H9 (cell line): Measurements from ENCODE around the gene ZNF750. TPM values are rescaled to one million over a fixed set of nuclear protein-coding genes. Genes with fewer than 3 reads are reported as not detected.

ENCODE experiments used
- DNase-seq: peaks from one replicate; pipeline ENCODE4 v3.0.0-alpha.2; 2017
- H2AFZ ChIP-seq: one replicate; pipeline ENCODE4 v1.6.1; 2013; ENCODE audit warnings: mild to moderate bottlenecking, low read length, control low read depth, moderate library complexity
- H2AK5ac ChIP-seq: 2 replicates; pipeline ENCODE4 v1.6.1; 2013; ENCODE audit warnings: low read length, control low read depth, mixed read lengths; ENCODE audit not compliant: insufficient read length
- H2BK120ac ChIP-seq: one replicate; pipeline ENCODE4 v1.6.1; 2013; ENCODE audit warnings: low read depth, mild to moderate bottlenecking, low read length, control low read depth, inconsistent platforms; ENCODE audit not compliant: poor library complexity, severe bottlenecking
- H2BK12ac ChIP-seq: 2 replicates; pipeline ENCODE4 v1.6.1; 2013; ENCODE audit warnings: low read length, control low read depth, mixed read lengths, low read depth; ENCODE audit not compliant: insufficient read length
- H2BK15ac ChIP-seq: 2 replicates; pipeline ENCODE4 v1.6.1; 2013; ENCODE audit warnings: low read depth, low read length, control low read depth
- H2BK20ac ChIP-seq: one replicate; pipeline ENCODE4 v1.6.1; 2013; ENCODE audit warnings: low read depth, mild to moderate bottlenecking, low read length, control low read depth, inconsistent platforms; ENCODE audit not compliant: poor library complexity, severe bottlenecking
- H2BK5ac ChIP-seq: 2 replicates; pipeline ENCODE4 v1.6.1; 2013; ENCODE audit warnings: low read length, control low read depth, mixed read lengths; ENCODE audit not compliant: insufficient read length
- H3K14ac ChIP-seq: 2 replicates; pipeline ENCODE4 v1.6.1; 2013; ENCODE audit warnings: low read length, control low read depth; ENCODE audit not compliant: insufficient read depth
- H3K18ac ChIP-seq: 2 replicates; pipeline ENCODE4 v1.6.1; 2013; ENCODE audit warnings: low read depth, mild to moderate bottlenecking, mixed read lengths, low read length, control low read depth; ENCODE audit not compliant: insufficient read length
- H3K23ac ChIP-seq: 2 replicates; pipeline ENCODE4 v1.6.1; 2013; ENCODE audit warnings: low read length, control low read depth, mixed read lengths, low read depth; ENCODE audit not compliant: insufficient read length
- H3K23me2 ChIP-seq: 2 replicates; pipeline ENCODE4 v1.6.1; 2013; ENCODE audit warnings: low read depth, mild to moderate bottlenecking, mixed read lengths, low read length, control low read depth; ENCODE audit not compliant: insufficient read length, poor library complexity, severe bottlenecking
- H3K27ac ChIP-seq: 2 replicates; pipeline ENCODE4 v1.5.1; 2013; ENCODE audit warnings: low read length, control low read depth, mixed read lengths, low read depth; ENCODE audit not compliant: insufficient read length
- H3K27me3 ChIP-seq: 2 replicates; pipeline ENCODE4 v1.6.1; 2013; ENCODE audit warnings: low read length, control low read depth, inconsistent platforms; ENCODE audit not compliant: insufficient read depth
- H3K4ac ChIP-seq: 2 replicates; pipeline ENCODE4 v1.6.1; 2013; ENCODE audit warnings: low read depth, mild to moderate bottlenecking, control low read depth, inconsistent platforms, low read length, moderate library complexity
- H3K4me1 ChIP-seq: 2 replicates; pipeline ENCODE4 v1.6.1; 2013; ENCODE audit warnings: low read length, control low read depth, inconsistent platforms; ENCODE audit not compliant: insufficient read depth
- H3K4me2 ChIP-seq: 2 replicates; pipeline ENCODE4 v1.6.1; 2013; ENCODE audit warnings: low read length, control low read depth, mixed read lengths; ENCODE audit not compliant: insufficient read length, insufficient read depth
- H3K56ac ChIP-seq: 2 replicates; pipeline ENCODE4 v1.6.1; 2013; ENCODE audit warnings: low read depth, mild to moderate bottlenecking, mixed read lengths, low read length, control low read depth; ENCODE audit not compliant: insufficient read length
- H3K79me1 ChIP-seq: 2 replicates; pipeline ENCODE4 v1.6.1; 2013; ENCODE audit warnings: low read depth, mild to moderate bottlenecking, moderate library complexity, low read length, control low read depth, inconsistent platforms; ENCODE audit not compliant: insufficient read depth, poor library complexity, severe bottlenecking
- H3K79me2 ChIP-seq: 2 replicates; pipeline ENCODE4 v1.6.1; 2013; ENCODE audit warnings: low read length, control low read depth, inconsistent platforms; ENCODE audit not compliant: insufficient read depth
- H3K9ac ChIP-seq: 2 replicates; pipeline ENCODE4 v1.6.1; 2013; ENCODE audit warnings: low read length, control low read depth, mixed read lengths; ENCODE audit not compliant: insufficient read length; ENCODE audit errors: extremely low read depth
- H3K9me3 ChIP-seq: one replicate; pipeline ENCODE4 v1.6.1; 2013; ENCODE audit warnings: low read depth, low read length, inconsistent platforms; ENCODE audit not compliant: control insufficient read depth
- H3T11ph ChIP-seq: one replicate; pipeline ENCODE4 v1.6.1; 2013; ENCODE audit warnings: mild to moderate bottlenecking, low read length, control low read depth, inconsistent platforms
- H4K20me1 ChIP-seq: one replicate; pipeline ENCODE4 v1.6.1; 2013; ENCODE audit not compliant: control insufficient read depth, insufficient read length, insufficient read depth
- H4K5ac ChIP-seq: 2 replicates; pipeline ENCODE4 v1.6.1; 2013; ENCODE audit warnings: low read depth, mild to moderate bottlenecking, mixed read lengths, low read length, control low read depth; ENCODE audit not compliant: insufficient read length
- H4K8ac ChIP-seq: replicated peaks from 2 replicates; pipeline ENCODE4 v1.6.1; 2013; ENCODE audit warnings: low read length, control low read depth, mixed read lengths, low read depth; ENCODE audit not compliant: insufficient read length
- H4K91ac ChIP-seq: 2 replicates; pipeline ENCODE4 v1.6.1; 2013; ENCODE audit warnings: low read depth, mild to moderate bottlenecking, moderate library complexity, mixed read lengths, low read length, control low read depth; ENCODE audit not compliant: insufficient read length
- H3K27ac Mint-ChIP-seq, 3 experiments: 2 replicates in 2 of 3; 3 replicates in 1 of 3; pipeline ENCODE4 v1.8.0; 2020 to 2021; ENCODE audit warnings: mixed read lengths in 3 of 3, mild to moderate bottlenecking in 1 of 3, moderate library complexity in 1 of 3
- H3K27me3 Mint-ChIP-seq: 2 replicates; pipeline ENCODE4 v1.8.0; 2021; ENCODE audit warnings: low read depth, mild to moderate bottlenecking, moderate library complexity, mixed read lengths
- H3K36me3 Mint-ChIP-seq, 3 experiments: 2 replicates in 2 of 3; 3 replicates in 1 of 3; pipeline ENCODE4 v1.8.0; 2020 to 2021; ENCODE audit warnings: low read depth in 3 of 3, mixed read lengths in 3 of 3; ENCODE audit not compliant: insufficient read depth in 1 of 3
- H3K4me1 Mint-ChIP-seq, 2 experiments: 2 replicates each; pipeline ENCODE4 v1.8.0; 2020; ENCODE audit warnings: mixed read lengths in 2 of 2
- H3K4me3 Mint-ChIP-seq, 2 experiments: 2 replicates in 1 of 2; 3 replicates in 1 of 2; pipeline ENCODE4 v1.8.0; 2020 to 2021; ENCODE audit warnings: mild to moderate bottlenecking in 2 of 2, mixed read lengths in 2 of 2, moderate library complexity in 1 of 2
- H3K9me3 Mint-ChIP-seq, 2 experiments: 2 replicates in 1 of 2; 3 replicates in 1 of 2; pipeline ENCODE4 v1.8.0; 2020; ENCODE audit warnings: mild to moderate bottlenecking in 2 of 2, mixed read lengths in 2 of 2, moderate library complexity in 1 of 2
- CTCF ChIP-seq: fragments of 200-600 bp; sonication (generic); conservative IDR thresholded peaks from 3 replicates; pipeline ENCODE4 v1.8.0; 2021; ENCODE audit warnings: antibody characterized with exemption, mild to moderate bottlenecking
- WGBS: extraction: QIAGEN DNeasy Blood & Tissue Kit; methylation state at CpG from one replicate; pipeline ENCODE4 v1.1.7; 2013; ENCODE audit warnings: missing lambda C conversion rate, low lambda C conversion rate, mixed read lengths; ENCODE audit not compliant: insufficient read length; ENCODE audit errors: extremely low coverage; 5-methylcytosine and 5-hydroxymethylcytosine counted together
- total RNA-seq: library from RNA; stranded (reverse); gene quantifications from 2 replicates; pipeline ENCODE4 v1.2.1, GENCODE V29; 2021

ZNF750 gene
- total RNA-seq, 1 experiment from 2014 or later: not detected

DNA sequence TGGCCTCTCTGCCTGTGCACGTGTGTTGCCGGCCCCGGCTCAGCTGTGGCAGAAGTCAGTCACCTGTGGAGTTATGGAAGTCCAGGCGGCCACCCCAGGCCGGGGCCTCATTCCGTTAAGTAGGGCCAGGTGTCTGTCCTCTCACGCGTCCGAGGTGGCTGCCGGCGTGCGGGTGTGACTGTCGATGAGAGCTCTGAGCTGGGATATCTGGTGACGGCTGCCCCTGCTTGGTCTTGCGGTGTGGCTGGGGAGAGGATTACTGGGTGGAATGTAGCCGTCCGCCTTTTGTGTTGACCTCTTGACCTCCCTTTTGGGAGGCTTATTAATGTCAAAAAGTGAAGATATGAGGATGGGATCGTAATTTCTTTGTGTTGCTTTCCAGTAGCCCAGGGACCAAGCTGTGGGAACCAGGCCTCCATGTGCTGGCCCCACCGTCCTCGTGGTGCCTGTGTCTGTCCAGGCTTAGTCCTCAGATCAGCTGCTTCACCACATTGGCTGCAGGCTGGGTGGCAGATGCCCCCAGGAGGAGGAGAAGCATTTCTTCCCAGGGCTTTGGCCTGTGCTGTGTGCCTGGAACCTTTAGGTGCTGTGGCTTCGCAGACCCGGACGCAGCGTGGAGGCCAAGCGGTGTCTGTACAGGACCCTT, 23.0 kb upstream of the ZNF750 start:
- Histone ChIP-seq H3K23me2 (peaks cover 3% of the 10 kb centered on the region), H2BK12ac (no peak overlapping the region), H3K23ac (no peak overlapping the region), H3K4me1 (no peaks in the 10 kb centered on the region), H3K56ac (no peak overlapping the region), H3K18ac (no peak overlapping the region), H4K20me1 (no peaks in the 10 kb centered on the region), H3K27me3 (no peaks in the 10 kb centered on the region), H3K79me2 (no peaks in the 10 kb centered on the region; the same call in 1 of the 2 replicates), H2AFZ (no peak overlapping the region), H3K27ac (no peak overlapping the region), H3K4ac (no peak overlapping the region), H4K8ac (no peak overlapping the region), H3K79me1 (no peaks in the 10 kb centered on the region), H3K9me3 (no peaks in the 10 kb centered on the region), H3T11ph (no peak overlapping the region), H2AK5ac (no peak overlapping the region), H2BK15ac (no peak overlapping the region), H3K4me2 (no peak overlapping the region), H2BK120ac (no peak overlapping the region), H3K14ac (no peak overlapping the region), H3K9ac (no peak overlapping the region), H4K5ac (no peak overlapping the region), H2BK5ac (no peak overlapping the region), H2BK20ac (no peak overlapping the region), H4K91ac (no peak overlapping the region)
- H3K27me3 Mint-ChIP-seq: no peaks in the 10 kb centered on the region
- peak overlapping the region; percentile 31 to 85 (median 35); a peak in 5 of 7 replicates for H3K27ac Mint-ChIP-seq
- no peaks in the 10 kb centered on the region for H3K9me3 Mint-ChIP-seq
- TF ChIP-seq CTCF: no peak
- WGBS: no CpG with 5 or more reads among the region's 25 CpGs
- no peak for DNase-seq
- H3K4me1 Mint-ChIP-seq: peaks cover 15 to 30% of the 10 kb centered on the region in 2 experiments
- no peak overlapping the region for H3K4me3 Mint-ChIP-seq
- H3K36me3 Mint-ChIP-seq: no peaks in the 10 kb centered on the region; a peak in 1 of 7 replicates
